ENCODE measurements around the gene KLHL29.
"Not testable (repeated sequence)": the region's sequence is repeated elsewhere in the genome, so short reads cannot be mapped to it uniquely, and the experiment has no call there.

The KLHL29 gene

DNA sequence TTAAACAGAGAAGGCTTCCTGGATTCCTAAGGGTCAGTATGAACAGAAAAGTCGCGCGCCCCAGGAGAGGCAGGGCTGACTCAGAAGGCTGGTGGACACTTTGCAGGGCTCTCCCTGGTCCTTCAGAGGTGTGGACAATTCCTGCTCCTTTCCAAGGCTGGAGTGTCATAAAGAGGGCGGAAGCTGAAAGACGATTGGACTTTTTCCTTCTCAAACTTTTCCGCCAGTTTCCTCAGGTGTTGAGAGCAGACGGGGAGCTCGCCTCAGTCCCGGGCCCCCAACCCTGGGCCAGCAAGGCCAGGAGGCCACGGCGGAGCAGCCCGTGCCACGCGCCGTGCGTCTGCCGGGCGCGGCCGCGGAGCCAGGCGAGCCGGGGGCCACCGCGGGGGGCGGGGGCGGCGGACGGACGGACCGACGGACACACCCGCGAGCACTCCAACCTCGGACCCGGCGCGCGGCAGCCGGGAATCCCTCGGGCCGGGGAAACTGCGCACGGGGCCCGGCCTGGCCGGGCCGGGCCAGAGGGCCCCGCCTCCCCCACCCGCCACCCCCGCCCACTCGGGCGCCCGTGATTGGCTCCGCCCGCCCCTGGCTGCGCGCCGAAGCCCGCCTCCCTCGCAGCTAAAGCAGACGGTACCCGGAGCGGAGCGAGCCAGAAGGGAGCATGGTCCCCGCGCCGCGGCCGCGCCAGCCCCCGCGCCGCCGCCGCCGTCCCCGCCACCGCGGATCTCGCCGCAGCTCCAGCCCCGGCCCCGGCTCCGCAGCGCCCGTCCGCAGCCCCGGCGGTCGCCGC, at the start of gene KLHL29:
TSS of gene KLHL29 (plus strand) at position 629 of the 793 bp plus-strand sequence. CDS start 177,018 bp downstream, outside the sequence.
- DNase-seq (ENCODE audit: low spot score) = peak; percentile 96

DNA sequence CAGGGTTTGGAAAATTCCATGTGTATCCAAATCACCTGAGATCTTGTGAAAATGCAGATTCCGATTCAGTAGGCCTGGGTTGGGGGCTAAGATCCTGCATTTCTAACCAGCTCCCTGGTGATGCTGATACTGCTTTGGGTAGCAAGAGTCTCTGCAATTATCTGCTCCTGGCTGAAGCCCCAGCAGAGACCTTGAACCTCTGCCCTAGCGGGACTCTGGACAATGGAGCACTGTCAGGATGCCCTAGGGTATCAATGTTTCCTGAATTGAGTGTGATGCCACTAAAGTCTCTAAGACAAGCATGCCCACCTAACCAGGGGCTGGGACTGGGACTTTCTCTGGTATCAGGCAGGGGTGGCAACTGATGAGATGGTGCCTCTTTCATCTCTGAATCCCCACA, 49.4 kb upstream of the KLHL29 start:
- DNase-seq (ENCODE audit: low spot score) = no peak

DNA sequence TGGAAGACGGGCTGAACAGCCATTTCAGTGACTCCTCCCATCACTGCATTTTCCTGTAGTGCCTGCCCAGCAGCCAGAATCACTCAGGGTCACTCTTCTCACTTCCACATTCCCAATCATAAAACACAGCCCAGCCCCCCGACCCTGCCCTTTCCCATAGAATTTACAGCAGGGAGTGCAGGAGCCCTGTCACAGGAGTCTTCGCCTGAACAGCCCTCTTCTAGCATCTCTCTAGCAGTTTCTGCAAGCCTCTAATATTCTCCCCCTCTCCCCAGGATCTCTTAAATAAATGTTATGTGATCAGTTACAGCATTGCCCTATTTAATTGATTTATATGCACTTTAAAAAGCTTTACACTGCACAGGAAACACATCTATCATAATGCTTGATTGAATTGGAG, 42.9 kb upstream of the KLHL29 start:
- DNase-seq (ENCODE audit: low spot score) = no peak

DNA sequence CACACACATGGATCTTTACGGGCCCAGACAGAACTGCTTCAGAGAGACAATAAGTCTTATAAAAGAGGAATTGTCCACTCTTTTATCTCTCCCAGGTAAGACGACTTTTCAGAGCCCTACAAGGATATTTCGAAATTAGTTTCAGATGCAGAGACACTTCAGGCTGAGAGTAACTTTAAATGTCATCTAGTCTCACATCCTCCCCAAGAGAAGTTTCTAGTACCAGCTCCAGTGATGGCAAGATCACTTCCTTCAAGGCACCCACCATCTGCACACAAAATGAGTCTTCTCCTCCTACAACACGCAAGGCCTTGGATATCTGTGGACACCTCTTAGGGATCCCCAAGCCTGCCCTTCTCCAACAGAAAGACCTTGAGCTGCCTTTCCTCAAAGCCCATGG, 39.0 kb upstream of the KLHL29 start:
- no peak for DNase-seq (ENCODE audit: low spot score)

GRCh38 chr2:23346781-23347180, 38.2 kb upstream of the KLHL29 start:
- DNase-seq (ENCODE audit: low spot score) = no peak

DNA sequence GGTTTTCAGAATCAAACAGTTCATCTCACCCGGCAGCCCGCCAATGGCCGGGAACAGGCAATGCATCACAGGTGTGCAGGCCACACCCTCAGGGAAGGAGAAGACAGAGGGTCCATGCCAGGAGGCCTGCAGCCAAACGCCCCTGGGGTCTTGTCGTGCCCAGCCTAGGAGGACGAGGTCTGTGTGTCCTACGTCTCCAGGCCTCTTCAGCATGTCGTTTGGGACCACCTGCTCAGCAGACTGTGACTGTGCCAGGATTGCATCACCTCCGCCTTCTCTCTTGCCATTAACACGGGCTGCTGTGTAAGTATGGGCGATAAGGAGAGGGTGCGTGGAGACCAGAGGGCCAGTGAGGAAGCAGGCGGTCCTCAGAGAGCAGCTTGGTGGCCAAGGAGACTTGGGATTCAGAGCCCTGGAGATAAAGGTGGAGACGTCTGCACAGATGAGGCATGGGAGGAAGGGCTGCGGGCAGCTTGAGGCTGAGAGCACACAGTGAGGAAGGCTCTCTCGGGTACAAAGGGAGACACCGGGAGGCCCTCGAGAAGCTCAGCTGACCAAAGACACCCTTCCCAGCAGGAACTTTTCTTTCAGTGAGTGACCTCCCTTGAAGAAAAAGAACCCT, 37.4 kb upstream of the KLHL29 start:
- no peak for DNase-seq (ENCODE audit: low spot score)

DNA sequence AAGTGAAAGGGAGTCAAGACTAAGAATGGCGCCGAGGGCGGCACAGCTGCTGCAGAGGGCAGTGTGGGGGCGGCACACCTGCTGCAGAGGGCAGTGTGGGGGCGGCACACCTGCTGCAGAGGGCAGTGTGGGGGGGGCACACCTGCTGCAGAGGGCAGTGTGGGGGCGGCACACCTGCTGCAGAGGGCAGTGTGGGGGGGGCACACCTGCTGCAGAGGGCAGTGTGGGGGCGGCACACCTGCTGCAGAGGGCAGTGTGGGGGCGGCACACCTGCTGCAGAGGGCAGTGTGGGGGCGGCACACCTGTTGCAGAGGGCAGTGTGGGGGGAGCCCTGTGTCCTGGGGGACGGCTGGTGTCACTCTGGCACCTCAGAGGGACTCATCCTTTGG, 36.9 kb upstream of the KLHL29 start:
- DNase-seq (ENCODE audit: low spot score) = not testable (repeated sequence)

- no peak for DNase-seq (ENCODE audit: low spot score)
Observed at GRCh38 chr2:23349508-23349907, 35.5 kb upstream of the KLHL29 start.

GRCh38 chr2:23350041-23350791, 34.8 kb upstream of the KLHL29 start:
- no peak for DNase-seq (ENCODE audit: low spot score)

DNA sequence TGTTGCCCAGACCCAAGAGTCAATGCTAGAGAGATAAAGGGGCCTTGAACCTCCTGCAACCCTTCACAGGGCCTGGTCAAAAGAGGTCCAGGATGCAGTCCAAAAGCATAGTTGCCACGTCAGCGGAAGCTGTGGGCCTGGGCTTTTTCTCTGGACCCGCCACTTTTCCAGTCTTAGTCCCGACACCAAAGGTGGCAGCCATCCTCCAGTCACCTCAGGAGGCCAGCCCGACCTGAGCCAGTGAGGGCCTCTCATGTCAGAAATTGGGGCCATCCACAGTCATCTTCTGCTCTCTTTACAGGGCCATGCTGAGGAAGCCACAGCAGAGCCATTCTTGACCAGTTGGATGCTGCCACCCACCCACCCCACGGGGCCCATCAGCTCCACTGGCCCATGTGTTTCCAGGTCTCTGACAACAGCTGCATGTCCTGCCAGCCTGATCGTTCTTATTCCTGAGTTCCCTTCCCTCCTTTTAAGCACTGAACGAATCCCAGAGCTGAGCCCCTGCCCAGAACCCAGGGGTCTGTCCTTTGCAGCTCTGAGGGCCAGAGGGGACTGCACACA, 34.1 kb upstream of the KLHL29 start:
- no peak for DNase-seq (ENCODE audit: low spot score)

DNA sequence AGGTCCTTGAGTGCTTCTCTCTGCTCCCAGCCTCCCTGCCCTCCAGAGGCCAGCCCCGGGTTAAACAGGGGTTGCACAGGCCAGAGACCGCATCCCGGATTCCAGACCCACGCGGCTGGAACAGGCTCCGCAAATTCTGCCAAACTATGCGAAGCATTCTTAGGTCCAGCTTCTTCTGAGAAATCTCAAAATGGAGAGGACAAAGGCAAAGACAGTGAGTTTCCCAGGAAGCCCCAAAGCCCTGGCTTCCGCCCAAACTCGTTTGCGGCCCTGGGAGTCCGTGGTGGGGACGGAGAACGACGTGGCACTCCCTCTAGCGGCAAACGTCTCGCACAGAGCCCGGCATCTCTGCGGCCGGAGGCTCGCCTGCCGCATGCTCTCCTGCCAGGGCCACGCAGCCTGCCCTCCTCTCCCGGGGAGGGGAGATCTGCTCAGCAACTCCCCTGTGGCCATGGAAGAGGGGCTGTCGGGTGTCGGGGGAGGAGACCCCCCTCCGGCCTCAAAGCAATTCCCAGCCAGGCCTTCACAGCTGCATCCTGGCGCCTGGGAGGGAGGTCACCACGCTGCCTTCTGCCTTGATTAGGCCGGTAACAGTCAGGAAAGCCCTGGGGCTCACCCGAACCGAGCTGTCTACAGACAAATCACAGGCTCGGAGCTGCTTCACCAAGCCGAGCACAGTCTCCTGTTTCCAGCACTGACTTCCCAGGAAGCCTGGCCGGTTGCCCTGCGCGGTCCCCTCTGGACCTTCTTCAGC, 33.4 kb upstream of the KLHL29 start:
- peak; percentile 90 for DNase-seq (ENCODE audit: low spot score)

DNA sequence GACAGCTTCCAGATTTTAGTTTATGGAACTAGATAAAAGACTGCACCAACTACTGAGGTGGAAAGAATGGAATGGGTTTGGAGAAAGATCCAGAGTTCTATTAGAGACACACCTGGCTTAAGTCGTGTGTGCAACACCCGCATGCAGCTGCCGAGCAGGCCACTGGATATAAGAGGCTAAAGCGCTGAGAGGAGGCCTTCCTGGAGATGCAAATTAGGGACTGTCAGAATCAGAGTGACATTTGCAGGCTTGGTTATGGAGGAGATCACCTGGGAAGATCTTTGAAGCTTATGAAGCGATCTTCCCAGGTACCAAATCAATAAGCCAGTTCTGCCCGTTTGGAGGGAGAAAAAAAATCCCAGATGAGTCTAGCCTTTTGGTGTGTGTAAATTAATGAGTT, 30.4 kb upstream of the KLHL29 start:
- DNase-seq (ENCODE audit: low spot score) = no peak

GRCh38 chr2:23355001-23355400, 30.0 kb upstream of the KLHL29 start:
- DNase-seq (ENCODE audit: low spot score) = no peak

GRCh38 chr2:23356711-23357110, 28.3 kb upstream of the KLHL29 start:
- DNase-seq (ENCODE audit: low spot score) = no peak

DNA sequence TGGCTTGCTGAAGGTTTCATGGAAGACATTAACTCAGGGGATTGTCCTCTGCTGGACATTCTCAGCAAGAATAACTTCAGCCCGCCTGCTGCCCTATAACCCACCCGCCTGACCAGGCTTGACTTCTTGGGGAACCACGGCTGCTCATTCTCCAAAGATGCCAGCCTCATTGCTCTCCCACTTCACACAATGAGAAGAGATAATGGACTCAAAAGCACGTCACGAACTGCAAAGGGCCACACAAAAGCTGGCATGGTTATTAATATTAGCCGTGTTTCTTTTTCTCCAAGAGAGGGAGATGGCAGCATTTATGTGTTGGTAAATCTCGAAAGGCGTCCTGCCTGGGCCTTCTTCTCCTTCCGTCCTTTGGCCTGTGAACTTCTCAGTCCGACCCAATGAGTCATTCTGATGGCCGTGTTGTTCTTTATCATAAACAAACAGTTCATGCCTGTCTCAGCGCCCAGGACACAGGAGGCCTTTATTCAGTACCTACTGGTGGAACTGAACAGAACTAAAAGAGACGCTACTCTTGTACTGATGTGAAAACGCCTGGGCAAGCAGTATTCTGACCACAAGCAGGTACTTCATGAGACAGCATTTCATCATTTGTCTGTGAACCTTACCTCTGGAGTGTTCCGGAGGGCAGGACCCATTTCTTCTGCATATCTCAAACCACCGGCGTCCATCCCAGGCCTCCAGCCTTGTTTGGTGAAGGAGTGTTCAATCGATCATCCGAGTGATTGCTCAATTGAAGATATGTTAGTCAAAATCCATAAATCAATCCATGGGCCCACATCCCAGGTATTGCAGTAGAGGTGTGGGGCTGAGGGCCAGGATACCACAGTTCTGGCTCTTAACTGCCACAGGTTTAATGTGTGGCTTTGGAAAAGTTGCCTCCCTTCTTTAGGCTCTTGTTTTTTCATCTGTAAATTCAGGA, 25.1 kb upstream of the KLHL29 start:
- DNase-seq (ENCODE audit: low spot score) = no peak

DNA sequence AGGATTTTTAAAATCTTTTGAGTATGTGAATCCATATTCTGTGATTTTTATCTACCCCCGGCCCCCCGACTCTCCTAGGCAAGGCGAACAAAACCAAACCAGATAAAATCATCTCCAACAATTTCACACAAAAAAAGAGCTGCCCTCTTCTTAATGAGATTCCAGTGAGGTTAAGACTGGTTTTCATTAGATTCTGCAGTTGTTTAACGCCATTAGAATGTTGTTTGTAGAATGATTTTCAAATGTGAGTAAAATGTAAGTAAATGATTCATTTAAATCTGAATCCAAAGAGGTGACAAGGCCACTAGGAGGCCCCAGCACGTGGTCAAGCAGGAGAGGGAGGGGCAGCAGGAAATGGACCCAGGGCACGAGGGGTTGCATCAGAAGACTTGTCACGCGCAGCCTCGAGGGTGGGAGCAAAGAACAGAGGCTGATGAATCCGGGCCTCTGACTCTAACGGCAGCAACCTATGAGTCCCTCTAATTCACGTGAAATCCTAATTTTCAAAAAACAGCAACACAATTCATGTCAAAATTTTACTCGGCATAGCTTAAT, 24.3 kb upstream of the KLHL29 start:
- DNase-seq (ENCODE audit: low spot score) = no peak

- no peak for DNase-seq (ENCODE audit: low spot score)
Observed at GRCh38 chr2:23361152-23361551, 23.8 kb upstream of the KLHL29 start.

DNA sequence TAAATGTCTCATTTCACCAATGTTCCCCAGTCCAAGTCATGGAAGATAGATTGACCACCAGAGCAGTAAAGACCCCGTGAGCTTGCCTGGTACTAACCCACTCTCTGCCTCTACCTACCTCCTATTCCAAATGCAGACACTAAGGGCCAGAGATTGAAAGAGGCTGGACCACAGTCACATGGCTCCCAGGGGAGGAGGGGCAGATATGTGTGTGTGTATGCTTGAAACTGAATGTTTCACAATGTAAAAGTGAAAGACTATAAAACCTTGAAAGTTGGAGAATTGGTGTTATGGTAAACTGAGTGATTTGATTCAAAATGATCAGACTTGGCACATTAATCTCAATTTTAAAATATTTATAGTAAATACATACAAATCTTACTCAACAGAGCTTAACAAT, 21.7 kb upstream of the KLHL29 start:
- no peak for DNase-seq (ENCODE audit: low spot score)

GRCh38 chr2:23363831-23364230, 21.1 kb upstream of the KLHL29 start:
- DNase-seq (ENCODE audit: low spot score) = no peak

DNA sequence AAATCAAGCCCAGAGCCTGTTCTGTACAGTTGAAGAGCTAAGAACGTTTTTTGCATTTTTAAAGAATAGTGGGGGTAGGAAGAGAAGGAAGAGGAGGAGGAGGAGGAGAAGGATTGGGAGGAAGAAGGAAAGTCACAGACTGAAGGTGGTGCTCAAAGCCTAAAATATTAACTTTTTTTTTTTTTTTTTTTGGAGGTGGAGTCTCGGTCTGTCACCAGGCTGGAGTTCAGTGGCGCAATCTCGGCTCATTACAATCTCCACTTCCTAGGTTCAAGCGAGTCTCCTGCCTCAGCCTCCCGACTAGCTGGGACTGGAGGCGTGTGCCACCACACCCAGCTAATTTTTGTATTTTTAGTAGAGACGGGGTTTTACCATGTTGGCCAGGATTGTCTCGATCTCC, 18.3 kb upstream of the KLHL29 start:
- DNase-seq (ENCODE audit: low spot score) = no peak

DNA sequence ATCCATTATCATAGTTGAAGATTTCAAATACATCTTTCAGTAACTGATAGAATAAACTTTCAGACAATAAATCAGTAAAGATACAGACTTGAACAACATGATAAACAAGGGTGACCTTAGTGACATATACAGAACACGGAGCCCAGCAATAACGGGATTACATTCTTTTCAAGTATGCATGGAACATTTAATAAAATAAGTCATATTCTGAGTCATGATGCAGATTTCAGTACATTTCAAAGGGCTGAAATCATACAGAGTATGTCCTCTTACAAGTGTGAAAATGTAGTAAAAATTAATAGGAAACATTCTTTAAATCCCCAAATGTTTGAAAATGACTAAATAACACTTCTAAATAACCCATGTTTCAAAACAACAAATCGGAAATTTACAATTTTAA, 17.2 kb upstream of the KLHL29 start:
- DNase-seq (ENCODE audit: low spot score) = no peak
